Mononuclear cell (primary cell): ENCODE data around the gene MT3. TPM values are rescaled to one million over a fixed set of nuclear protein-coding genes. Genes with fewer than 3 reads are reported as not detected.
"Not testable (repeated sequence)": the region's sequence is repeated elsewhere in the genome, so short reads cannot be mapped to it uniquely, and the experiment has no call there.

ENCODE experiments used
- H3K27me3 ChIP-seq: 2 replicates; pipeline ENCODE4 v1.6.0; 2011; ENCODE audit warnings: low read length, control low read depth; ENCODE audit not compliant: insufficient read depth
- H3K4me1 ChIP-seq: 2 replicates; pipeline ENCODE4 v1.5.1; 2011; ENCODE audit warnings: mild to moderate bottlenecking, low read length, control low read depth; ENCODE audit not compliant: insufficient read depth
- H3K4me3 ChIP-seq: 2 replicates; pipeline ENCODE4 v1.5.1; 2011; ENCODE audit warnings: mild to moderate bottlenecking, low read length, moderate library complexity
- H3K9me3 ChIP-seq: 2 replicates; pipeline ENCODE4 v1.5.1; 2011; ENCODE audit warnings: low read depth, mild to moderate bottlenecking, control low read depth, low read length
- total RNA-seq: library from RNA; depleted of rRNA; stranded (reverse); fragments of >200 nt; gene quantifications from one replicate; pipeline ENCODE4 v1.2.3, GENCODE V29; 2012

MT3 gene
- total RNA-seq, 1 donor, result 0.31 TPM

DNA sequence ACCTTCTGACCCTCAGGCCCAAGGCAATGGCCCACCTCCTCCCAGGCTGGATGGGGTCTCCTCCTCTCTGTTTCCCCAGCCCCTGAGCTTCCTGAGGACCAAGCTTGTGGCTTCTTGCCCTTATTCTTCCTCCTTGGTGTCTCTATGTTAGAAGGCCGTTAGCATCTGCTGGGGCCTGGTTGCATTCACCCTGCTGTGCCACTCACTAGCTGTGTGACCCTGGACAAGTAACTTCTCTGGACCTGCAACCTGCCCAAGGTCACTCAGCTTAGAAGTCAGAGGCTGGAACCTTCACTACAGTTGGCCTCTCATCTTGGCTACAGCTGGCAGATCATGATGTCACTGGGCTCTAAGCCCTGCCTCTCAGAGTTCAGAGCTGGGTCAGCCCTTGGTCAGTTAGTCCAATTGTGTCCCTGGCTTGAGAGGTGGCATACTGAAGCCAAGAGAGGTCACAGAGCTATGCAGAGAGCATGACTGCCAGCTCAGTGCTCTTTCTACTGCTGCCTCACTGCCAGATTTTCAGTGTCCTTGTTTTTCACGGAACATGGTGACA, 22.0 kb downstream of the MT3 start:
- peaks cover 40% of the 10 kb centered on the region for H3K4me1 ChIP-seq
- H3K9me3 ChIP-seq, result no peaks in the 10 kb centered on the region
- H3K27me3 ChIP-seq, result peaks cover 4% of the 10 kb centered on the region
- H3K4me3 ChIP-seq, result no peak overlapping the region

DNA sequence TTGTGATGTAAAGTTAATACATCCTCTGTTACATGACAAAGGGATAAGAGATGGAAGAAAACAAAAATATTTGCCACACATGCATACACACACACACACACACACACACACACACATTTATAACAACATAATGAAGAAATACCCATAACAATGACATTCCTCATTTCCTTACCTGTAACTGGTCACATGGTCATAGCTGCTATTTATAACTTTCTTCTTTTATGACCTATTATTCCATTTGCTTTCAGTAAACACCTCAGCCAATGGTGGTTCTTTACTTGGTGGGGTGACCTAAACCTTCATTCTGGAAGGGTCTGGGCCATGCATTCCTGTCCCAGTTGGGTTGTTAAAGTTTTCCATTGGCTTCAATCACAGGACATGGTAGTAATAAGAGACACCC, 24.4 kb downstream of the MT3 start:
- H3K4me3 ChIP-seq, result no peak overlapping the region
- H3K9me3 ChIP-seq, result no peaks in the 10 kb centered on the region
- peaks cover 32% of the 10 kb centered on the region for H3K4me1 ChIP-seq
- H3K27me3 ChIP-seq, result peaks cover 25% of the 10 kb centered on the region

DNA sequence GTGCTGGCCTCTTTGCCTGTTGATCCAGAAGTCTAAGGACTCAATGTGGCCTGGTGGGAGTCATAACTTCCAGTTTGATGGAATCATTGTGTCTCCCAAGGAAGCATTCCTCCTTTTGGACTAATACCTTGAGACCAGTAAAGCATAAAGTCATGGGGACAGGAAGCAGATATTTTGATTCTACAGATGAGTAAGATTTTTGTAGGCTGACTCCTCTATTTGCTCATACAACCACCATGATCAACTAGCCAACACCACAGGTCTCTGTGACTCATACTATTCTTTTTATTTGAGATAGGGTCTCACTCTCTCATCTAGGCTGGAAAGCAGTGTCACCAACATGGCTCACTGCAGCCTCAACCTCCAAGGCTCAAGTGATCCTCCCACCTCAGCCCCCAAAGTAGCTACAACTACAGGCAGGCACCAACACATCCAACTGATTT, 25.2 kb downstream of the MT3 start:
- Histone ChIP-seq H3K9me3 (no peaks in the 10 kb centered on the region), H3K27me3 (peaks cover 29% of the 10 kb centered on the region), H3K4me1 (peaks cover 24% of the 10 kb centered on the region), H3K4me3 (no peak overlapping the region)

DNA sequence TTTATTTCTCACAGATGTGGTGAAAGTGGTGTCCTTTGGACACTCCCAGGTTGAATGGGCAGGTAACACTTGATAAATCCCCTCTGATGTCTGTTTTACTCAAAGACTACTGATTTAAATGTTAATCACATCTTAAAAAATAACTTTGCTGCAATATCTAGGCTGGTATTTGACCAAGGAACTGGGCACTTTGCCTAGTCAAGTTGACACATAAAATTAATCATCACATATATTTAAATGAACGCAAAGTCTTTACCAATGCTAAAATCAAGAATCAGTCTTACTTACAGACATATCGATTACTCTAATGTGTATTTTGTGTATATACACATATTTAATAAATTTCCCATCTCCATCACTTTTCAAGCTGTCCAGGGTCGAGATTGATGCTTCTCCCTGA, 26.0 kb downstream of the MT3 start:
- Histone ChIP-seq H3K9me3 (no peaks in the 10 kb centered on the region), H3K4me3 (no peak overlapping the region), H3K4me1 (peaks cover 16% of the 10 kb centered on the region), H3K27me3 (peaks cover 29% of the 10 kb centered on the region)

DNA sequence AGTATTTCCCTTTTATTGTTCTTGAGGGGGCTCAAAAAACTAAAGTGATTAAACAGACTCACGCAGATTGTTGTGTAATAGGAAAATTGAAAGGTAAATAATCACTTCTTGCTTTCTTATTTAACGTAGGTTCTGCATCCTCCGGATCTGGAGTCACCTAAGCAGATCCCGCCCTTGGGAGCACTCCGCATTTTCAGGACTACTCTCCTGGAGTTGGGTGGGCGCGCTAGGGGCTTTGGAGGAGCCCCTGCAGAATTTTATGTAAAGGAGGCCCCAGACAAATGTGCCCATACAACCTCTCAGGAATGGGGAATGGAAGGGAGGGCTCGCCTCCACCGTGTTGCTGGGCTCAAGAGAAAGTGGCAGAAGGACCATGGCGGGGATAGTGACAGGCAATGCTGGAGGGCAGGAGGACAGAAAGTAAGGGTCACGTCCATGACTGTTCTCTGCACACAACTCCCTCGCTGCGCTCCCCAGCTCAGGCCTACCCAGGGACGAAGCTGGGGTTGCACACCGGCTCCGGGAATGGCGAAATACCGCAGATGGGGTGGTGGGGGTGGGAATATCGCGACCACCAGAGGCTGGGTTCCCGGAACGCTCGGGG, 27.4 kb downstream of the MT3 start:
- H3K27me3 ChIP-seq, result peaks cover 29% of the 10 kb centered on the region
- no peaks in the 10 kb centered on the region for H3K9me3 ChIP-seq
- peaks cover 10% of the 10 kb centered on the region for H3K4me1 ChIP-seq
- H3K4me3 ChIP-seq, result no peak overlapping the region

DNA sequence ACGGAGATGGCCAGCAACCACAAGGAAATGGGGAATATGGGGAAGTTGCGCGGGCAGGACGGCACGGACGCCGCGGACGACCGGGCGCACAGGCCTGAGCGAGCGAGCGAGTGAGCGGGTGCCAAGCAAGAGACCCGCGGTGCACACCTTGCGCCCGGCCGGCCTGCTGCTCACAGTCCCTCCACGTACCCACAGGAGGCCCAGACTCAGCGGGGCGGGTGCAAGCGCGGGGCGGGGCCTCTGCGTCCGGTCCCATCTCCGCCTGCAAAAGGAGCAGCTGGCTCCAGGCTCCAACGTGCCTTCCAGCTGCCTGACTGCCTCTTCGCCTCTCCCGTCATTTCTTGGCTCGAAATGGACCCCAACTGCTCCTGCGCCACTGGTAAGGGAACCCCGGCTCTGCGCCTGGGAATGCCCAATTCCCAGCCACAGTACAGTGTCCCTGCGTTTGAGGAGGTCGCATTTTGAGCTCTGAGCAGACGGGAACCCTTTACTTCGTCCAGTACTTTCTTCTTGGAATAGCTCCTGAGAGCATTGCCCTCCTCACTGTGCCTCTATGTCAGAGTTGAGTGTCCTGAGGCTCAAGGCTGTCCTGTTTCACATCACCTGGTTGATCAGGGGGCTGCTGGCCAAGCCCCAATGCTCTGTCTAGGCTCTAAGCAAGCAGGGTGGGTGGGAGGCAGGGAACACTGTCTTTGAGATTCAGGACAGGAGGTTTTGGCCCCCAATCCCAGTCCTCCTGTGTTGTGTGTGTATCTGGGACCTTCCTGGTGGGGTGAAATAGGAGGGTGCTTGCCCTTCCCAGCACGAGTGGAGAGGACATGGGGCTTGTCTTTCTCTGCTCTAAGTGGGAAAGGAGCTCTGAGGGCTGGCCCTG, 28.1 kb downstream of the MT3 start:
- H3K4me3 ChIP-seq, result no peak overlapping the region
- peaks cover 29% of the 10 kb centered on the region for H3K27me3 ChIP-seq
- H3K9me3 ChIP-seq, result no peaks in the 10 kb centered on the region
- H3K4me1 ChIP-seq, result peaks cover 10% of the 10 kb centered on the region

DNA sequence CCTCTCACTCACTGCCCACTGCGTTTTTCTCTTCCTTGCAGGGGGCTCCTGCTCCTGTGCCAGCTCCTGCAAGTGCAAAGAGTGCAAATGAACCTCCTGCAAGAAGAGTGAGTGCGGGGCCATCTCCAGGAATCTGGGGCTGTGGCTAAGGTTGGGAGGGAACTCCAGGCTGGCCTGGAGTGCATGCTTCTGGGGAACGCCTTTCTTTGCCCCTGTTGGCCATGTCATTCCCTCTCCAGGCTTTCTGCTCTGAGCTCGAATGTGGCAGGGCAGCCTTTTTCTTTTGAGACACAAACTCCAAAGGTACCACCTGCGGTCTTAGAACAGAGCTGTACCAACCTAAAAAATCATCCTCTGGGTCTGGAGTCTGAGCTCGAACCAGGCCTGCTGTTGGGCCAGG, 28.8 kb downstream of the MT3 start:
- Histone ChIP-seq H3K4me3 (no peak overlapping the region), H3K9me3 (no peaks in the 10 kb centered on the region), H3K27me3 (peaks cover 29% of the 10 kb centered on the region), H3K4me1 (peaks cover 10% of the 10 kb centered on the region)

DNA sequence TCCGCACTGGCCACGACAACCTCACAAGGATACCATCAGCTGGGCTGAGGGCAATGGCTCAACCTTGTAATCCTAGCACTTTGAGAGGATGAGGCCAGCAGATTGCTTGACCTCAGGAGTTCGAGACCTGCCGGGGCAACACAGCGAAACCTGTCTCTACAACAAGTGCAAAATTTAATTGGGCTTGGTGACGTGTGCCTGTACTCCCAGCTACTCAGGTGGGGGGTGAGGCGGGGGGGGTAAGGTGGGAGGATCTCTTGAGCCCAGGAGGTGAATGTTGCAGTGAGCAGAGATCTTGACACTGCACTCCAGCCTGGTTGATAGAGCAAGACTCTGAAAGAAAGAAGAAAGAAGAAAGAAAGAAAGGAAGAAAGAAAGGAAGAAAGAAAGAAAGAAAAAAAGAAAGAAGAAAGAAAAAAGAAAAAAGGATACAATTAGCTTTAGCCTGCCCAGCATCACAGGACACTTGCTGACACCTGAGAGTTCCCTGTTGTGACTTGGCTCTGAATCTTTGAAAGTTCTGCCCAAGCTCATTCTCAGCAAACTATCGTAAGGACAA, 31.1 kb downstream of the MT3 start:
- Histone ChIP-seq H3K27me3 (peaks cover 39% of the 10 kb centered on the region), H3K4me3 (no peak overlapping the region), H3K9me3 (no peaks in the 10 kb centered on the region), H3K4me1 (peaks cover 16% of the 10 kb centered on the region)

DNA sequence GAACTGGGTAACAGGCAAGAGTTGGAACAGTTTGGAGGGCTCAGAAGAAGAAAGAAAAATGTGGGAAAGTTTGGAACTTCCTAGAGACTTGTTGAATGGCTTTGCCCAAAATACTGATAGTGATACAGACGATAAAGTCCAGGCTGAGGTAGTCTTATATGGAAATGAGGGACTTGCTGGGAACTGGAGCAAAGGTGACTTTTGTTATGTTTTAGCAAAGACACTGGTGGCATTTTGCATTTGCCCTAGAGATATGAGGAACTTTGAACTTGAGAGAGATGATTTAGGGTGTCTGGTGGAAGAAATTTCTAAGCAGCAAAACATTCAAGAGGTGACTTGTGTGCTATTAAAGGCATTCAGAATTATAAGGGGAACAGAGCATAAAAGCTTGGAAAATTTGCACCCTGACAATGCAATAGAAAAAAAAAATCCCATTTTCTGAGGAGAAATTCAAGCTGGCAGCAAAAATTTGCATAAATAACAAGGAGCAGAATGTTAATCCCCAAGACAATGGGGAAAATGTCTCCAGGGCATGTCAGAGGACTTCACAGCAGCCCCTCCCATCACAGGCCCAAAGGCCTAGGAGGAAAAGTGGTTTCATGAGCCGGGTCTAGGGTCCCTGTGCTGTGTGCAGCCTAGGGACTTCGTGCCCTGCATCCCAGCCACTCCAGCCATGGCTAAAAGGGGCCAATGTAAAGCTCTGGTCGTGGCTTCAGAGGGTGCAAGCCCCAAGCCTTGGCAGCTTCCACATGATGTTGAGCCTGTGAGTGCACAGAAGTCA, 32.5 kb downstream of the MT3 start:
- not testable (repeated sequence) for H3K9me3 ChIP-seq, H3K4me3 ChIP-seq
- Histone ChIP-seq H3K4me1 (peaks cover 23% of the 10 kb centered on the region), H3K27me3 (peaks cover 41% of the 10 kb centered on the region)

DNA sequence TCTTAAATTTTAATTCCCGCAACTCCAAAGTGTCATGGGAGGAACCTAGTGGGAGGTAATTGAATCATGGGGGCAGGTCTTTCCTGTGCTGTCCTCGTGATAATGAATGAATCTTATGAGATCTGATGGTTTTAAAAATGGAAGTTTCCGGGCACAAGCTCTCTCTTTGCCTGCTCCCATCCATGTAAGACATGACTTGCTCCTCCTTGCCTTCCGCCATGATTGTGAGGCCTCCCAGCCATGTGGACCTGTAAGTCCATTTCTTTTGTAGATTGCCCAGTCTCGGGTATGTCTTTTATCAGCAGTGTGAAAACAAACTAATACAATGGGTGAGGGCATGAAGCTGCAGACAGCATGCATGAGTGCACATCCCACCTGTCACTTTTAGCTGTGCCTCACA, 33.9 kb downstream of the MT3 start:
- peaks cover 34% of the 10 kb centered on the region for H3K27me3 ChIP-seq
- not testable (repeated sequence) for H3K9me3 ChIP-seq, H3K4me3 ChIP-seq
- H3K4me1 ChIP-seq, result peaks cover 13% of the 10 kb centered on the region

DNA sequence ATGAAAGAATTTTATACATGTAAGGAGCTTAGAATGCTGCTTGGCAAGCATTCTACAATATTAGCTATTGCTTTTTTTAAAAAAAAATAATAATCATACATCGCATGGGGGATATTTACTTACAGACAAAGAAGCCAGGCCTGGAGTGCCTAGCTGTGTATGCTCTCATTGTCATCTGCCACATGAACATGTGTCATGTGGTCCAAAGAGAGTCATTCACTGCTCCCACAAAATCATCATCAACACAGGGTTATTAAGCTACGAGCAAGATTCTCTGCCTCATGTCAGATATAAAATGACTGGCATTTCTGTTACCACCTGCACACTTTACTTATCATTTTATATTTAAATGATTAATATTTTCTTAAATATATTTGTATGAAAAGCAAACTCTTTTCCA, 34.3 kb downstream of the MT3 start:
- no peaks in the 10 kb centered on the region for H3K9me3 ChIP-seq
- H3K27me3 ChIP-seq, result peaks cover 30% of the 10 kb centered on the region
- no peak overlapping the region for H3K4me3 ChIP-seq
- peaks cover 13% of the 10 kb centered on the region for H3K4me1 ChIP-seq

DNA sequence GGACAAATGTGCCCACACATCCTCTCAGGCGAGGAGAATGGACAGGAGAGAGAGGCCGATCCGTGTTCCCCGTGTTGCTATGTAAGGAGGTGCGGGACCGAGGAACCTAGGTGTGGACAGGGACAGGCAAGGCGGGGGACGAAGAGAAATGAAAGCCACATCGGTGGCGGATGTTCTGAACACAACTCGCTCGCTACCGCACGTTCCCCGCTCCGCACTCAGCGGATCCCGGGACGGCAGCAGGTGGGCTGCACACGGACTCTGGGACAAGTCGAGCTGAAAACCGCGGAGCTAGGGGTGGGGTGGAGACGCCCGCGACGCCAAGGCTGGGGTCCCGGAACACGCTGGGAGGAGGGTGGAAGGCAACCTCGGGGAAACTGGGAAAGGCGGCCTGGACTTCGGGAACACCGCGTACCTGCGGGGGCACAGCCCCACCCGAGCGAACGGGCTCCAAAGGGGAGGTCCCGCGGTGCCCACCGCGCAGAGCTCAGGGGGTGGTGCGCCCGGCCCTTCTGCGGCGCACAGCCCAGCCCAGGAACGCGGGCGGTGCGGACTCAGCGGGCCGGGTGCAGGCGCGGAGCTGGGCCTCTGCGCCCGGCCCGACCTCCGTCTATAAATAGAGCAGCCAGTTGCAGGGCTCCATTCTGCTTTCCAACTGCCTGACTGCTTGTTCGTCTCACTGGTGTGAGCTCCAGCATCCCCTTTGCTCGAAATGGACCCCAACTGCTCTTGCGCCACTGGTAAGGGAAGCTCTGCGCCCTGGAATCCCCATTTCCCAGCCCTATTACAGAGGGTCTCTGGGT, 36.0 kb downstream of the MT3 start, which contains the start of gene MT1E:
TSS of gene MT1E (plus strand) at position 642 of the 803 bp plus-strand sequence. CDS start at position 713, 71 bp downstream.
- Histone ChIP-seq H3K27me3 (peaks cover 31% of the 10 kb centered on the region), H3K9me3 (no peaks in the 10 kb centered on the region), H3K4me3 (peak within 1 kb of the TSS; percentile 48), H3K4me1 (peaks cover 13% of the 10 kb centered on the region)

DNA sequence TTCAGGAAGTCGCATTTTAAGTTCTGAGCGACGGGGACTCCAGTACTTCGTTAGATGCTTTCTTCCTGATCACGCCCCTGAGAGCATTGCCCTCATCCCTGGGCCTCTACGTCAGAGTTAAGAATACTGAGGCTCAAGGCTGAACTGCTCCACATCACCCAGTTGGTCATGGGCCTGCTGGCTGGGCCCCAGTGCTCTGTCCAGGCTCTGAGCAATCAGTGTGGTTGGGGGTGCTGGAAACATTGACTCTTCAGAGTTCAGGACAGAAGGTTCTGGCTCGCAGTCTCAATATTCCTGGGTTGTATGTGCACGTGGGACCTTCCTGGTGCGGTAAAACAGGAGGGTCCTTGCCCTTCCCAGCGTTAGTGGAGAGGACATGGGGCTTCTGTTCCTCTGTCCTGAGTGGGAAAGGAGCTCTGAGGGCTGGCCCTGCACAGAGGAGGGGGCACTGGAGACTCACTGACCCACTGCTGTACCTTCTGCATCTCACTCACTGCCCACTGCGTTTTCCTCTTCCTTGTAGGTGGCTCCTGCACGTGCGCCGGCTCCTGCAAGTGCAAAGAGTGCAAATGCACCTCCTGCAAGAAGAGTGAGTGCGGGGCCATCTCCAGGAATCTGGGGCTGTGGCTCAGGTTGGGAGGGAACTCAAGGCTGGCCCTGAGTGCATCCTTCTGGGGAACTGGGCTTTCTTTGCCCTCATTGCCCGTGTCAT, 36.8 kb downstream of the MT3 start:
- Histone ChIP-seq H3K4me3 (peak overlapping the region; percentile 48), H3K9me3 (no peaks in the 10 kb centered on the region), H3K27me3 (peaks cover 39% of the 10 kb centered on the region), H3K4me1 (peaks cover 13% of the 10 kb centered on the region)
